GM12878 (cell line): ENCODE results near the gene HID1. TPM values are rescaled to one million over a fixed set of nuclear protein-coding genes. Genes with fewer than 3 reads are reported as not detected.

Experiments
- ATAC-seq: fragments of 200-7000 bp; cut with Tn5 transposase; 3 replicates; pipeline ENCODE4 v1.9.1; 2020; ENCODE audit warnings: mild to moderate bottlenecking, moderate library complexity
- BruUV-seq: library from RNA; stranded (reverse); fragments of 400-500 nt; replicated peaks from 2 replicates; lab custom pipeline; 2021; lab: Mats Ljungman, UMichigan
- CTCF ChIA-PET: fragments of 300-600 bp; sonication (Branson Sonifier 250); formaldehyde crosslinking; extraction: SDS; loops from one replicate; lab custom pipeline; 2021; ENCODE audit warnings: inconsistent platforms; lab: Yijun Ruan, JAX
- POLR2A ChIA-PET: fragments of 350-600 bp; formaldehyde crosslinking; extraction: SDS; loops from one replicate; lab custom pipeline; 2021; ENCODE audit warnings: inconsistent platforms; lab: Charles Lee
- RAD21 ChIA-PET: fragments of 300-600 bp; sonication (Branson Sonifier 250); formaldehyde crosslinking; loops from one replicate; lab custom pipeline; 2023; ENCODE audit warnings: antibody characterized with exemption; ENCODE audit not compliant: unreplicated experiment; lab: Charles Lee
- SMC1A ChIA-PET: fragments of 300-600 bp; sonication (Branson Sonifier 250); formaldehyde crosslinking; loops from one replicate; lab custom pipeline; 2023; ENCODE audit not compliant: unreplicated experiment, uncharacterized antibody; lab: Charles Lee
- DNase-seq: peaks from one replicate; pipeline ENCODE4 v3.0.0-alpha.2; 2011; ENCODE audit warnings: low read depth, low spot score
- FAIRE-seq: peaks from 3 replicates; lab custom pipeline; 2011; peaks lifted over from hg19 to GRCh38; lab: Jason Lieb, UNC
- H2AFZ ChIP-seq: 2 replicates; pipeline ENCODE4 v1.6.0; 2011; ENCODE audit warnings: low read depth, low read length, control low read depth; ENCODE audit not compliant: control insufficient read depth
- H3K27ac ChIP-seq: 2 replicates; pipeline ENCODE4 v1.5.1; 2011; ENCODE audit warnings: control low read depth; ENCODE audit not compliant: control insufficient read depth, insufficient read depth
- H3K27me3 ChIP-seq, 2 experiments: replicated peaks in 1 of 2; 2 replicates each; pipeline versions ENCODE4 v1.6.0 to v1.6.1; 2011; ENCODE audit warnings: low read length in 1 of 2; ENCODE audit not compliant: control insufficient read depth in 2 of 2, insufficient read depth in 2 of 2
- H3K36me3 ChIP-seq, 2 experiments: 2 replicates each; pipeline ENCODE4 v1.5.1; 2011; ENCODE audit warnings: low read length in 1 of 2; ENCODE audit not compliant: control insufficient read depth in 2 of 2, insufficient read depth in 2 of 2
- H3K4me1 ChIP-seq: 2 replicates; pipeline ENCODE4 v1.6.1; 2011; ENCODE audit warnings: mild to moderate bottlenecking, low read length, moderate library complexity, mixed read lengths; ENCODE audit not compliant: control insufficient read depth, insufficient read depth
- H3K4me2 ChIP-seq: 2 replicates; pipeline ENCODE4 v1.6.0; 2011; ENCODE audit warnings: control low read depth; ENCODE audit not compliant: control insufficient read depth, insufficient read depth
- H3K4me3 ChIP-seq: fragments of 200-600 bp; sonication (generic); 2 replicates; pipeline ENCODE4 v1.5.1; 2016
- H3K79me2 ChIP-seq: 2 replicates; pipeline ENCODE4 v1.6.0; 2011; ENCODE audit warnings: low read length; ENCODE audit not compliant: control insufficient read depth, insufficient read depth
- H3K9ac ChIP-seq: 2 replicates; pipeline ENCODE4 v1.8.0; 2011; ENCODE audit warnings: low read length, control low read depth, mixed read lengths; ENCODE audit not compliant: control insufficient read depth, insufficient read depth
- H3K9me3 ChIP-seq: replicated peaks from 3 replicates; pipeline ENCODE4 v1.5.1; 2011; ENCODE audit warnings: mild to moderate bottlenecking, low read length; ENCODE audit not compliant: control insufficient read depth, insufficient read depth
- H4K20me1 ChIP-seq: 2 replicates; pipeline ENCODE4 v1.6.0; 2011; ENCODE audit not compliant: control insufficient read depth, insufficient read depth
- CBX5 ChIP-seq: sonication (generic); IDR thresholded peaks from 2 replicates; pipeline ENCODE4 v1.6.1; 2016; ENCODE audit warnings: low read depth, moderate library complexity, mild to moderate bottlenecking, inconsistent platforms
- CEBPZ ChIP-seq: fragments of 150-350 bp; IDR thresholded peaks from 2 replicates; pipeline ENCODE4 v1.6.1; 2016; ENCODE audit warnings: low read depth, low read length
- IKZF1 ChIP-seq: fragments of 450-650 bp; conservative IDR thresholded peaks from 2 replicates; pipeline ENCODE4 v1.6.1; 2017; ENCODE audit warnings: antibody characterized with exemption, mild to moderate bottlenecking
- PAX5 ChIP-seq: IDR thresholded peaks from 2 replicates; pipeline ENCODE4 v1.6.1; 2011; ENCODE audit warnings: low read depth, low read length, borderline replicate concordance
- PML ChIP-seq: IDR thresholded peaks from 2 replicates; pipeline ENCODE4 v1.6.1; 2012; ENCODE audit warnings: low read length, inconsistent platforms
- RAD51 ChIP-seq: fragments of 450-650 bp; IDR thresholded peaks from 2 replicates; pipeline ENCODE4 v1.6.1; 2016; ENCODE audit warnings: moderate library complexity, mild to moderate bottlenecking, inconsistent platforms
- RB1 ChIP-seq: fragments of 450-650 bp; formaldehyde crosslinking; IDR thresholded peaks from 2 replicates; pipeline ENCODE4 v1.6.1; 2017; ENCODE audit warnings: mild to moderate bottlenecking, borderline replicate concordance
- RCOR1 ChIP-seq: conservative IDR thresholded peaks from 2 replicates; pipeline ENCODE4 v1.6.1; 2012; ENCODE audit warnings: low read depth, low read length, improper control_type of control experiment
- SMC3 ChIP-seq: IDR thresholded peaks from 2 replicates; pipeline ENCODE4 v1.6.1; 2011; ENCODE audit warnings: low read length, improper control_type of control experiment, borderline replicate concordance
- SUPT20H ChIP-seq: IDR thresholded peaks from 2 replicates; pipeline ENCODE4 v1.6.1; 2011; ENCODE audit warnings: low read depth, mild to moderate bottlenecking, low read length, moderate library complexity, borderline replicate concordance; ENCODE audit not compliant: control insufficient read depth
- TCF12 ChIP-seq: IDR thresholded peaks from 2 replicates; pipeline ENCODE4 v1.6.1; 2011; ENCODE audit warnings: low read depth, mild to moderate bottlenecking, low read length
- ZBED1 ChIP-seq: IDR thresholded peaks from 2 replicates; pipeline ENCODE4 v1.6.1; 2016; ENCODE audit warnings: borderline replicate concordance
- WGBS: methylation state at CpG from one replicate; pipeline ENCODE4 v1.1.6; 2016; ENCODE audit warnings: low lambda C conversion rate; ENCODE audit not compliant: insufficient replicate concordance, insufficient coverage; ENCODE audit errors: missing lambda C conversion rate; 5-methylcytosine and 5-hydroxymethylcytosine counted together
- in situ Hi-C: fragments of 300-500 bp; cut with MboI; formaldehyde crosslinking; loops from 9 replicates; pipeline ENCODE4 v1.14.3; 2018; ENCODE audit warnings: mixed read lengths
- intact Hi-C: fragments of 100-400 bp; cut with micrococcal nuclease; formaldehyde crosslinking; loops from one replicate; pipeline ENCODE4 v1.14.2; 2022; ENCODE audit not compliant: unreplicated experiment
- polyA plus RNA-seq, 11 experiments: library from polyadenylated mRNA; depleted of rRNA in 4 of 11; unstranded in 6 of 11; stranded (reverse) in 5 of 11; fragments of >200 nt; fragmentation: Nextera tagmentation in 4 of 11; fragmentation: Illumina TruSeq in 1 of 11; extraction: Ambion mirVana in 4 of 11; extraction: Trizol in 1 of 11; gene quantifications; 1 replicate in 1 of 11; 2 replicates in 10 of 11; pipeline versions ENCODE4 v1.2.1 to v1.2.3, GENCODE V29; 2011 to 2016; ENCODE audit warnings: inconsistent platforms in 2 of 11, missing spikeins in 2 of 11, low read depth in 1 of 11
- total RNA-seq, 4 experiments: library from RNA; depleted of rRNA in 3 of 4; stranded (reverse); fragments of >200 nt in 3 of 4; fragmentation: Illumina TruSeq in 1 of 4; extraction: Trizol in 1 of 4; gene quantifications; 2 replicates each; pipeline versions ENCODE4 v1.2.1 to v1.2.3, GENCODE V29; 2013 to 2021

HID1 gene
- total and polyA plus RNA-seq, 10 of the 15 experiments (the other 5 are each of a cell fraction or from before 2014, with no cell fraction given), result 0.04 to 0.77 (median 0.32) TPM; not detected in 2

- TF ChIP-seq CEBPZ (no peak), PAX5 (no peak), SUPT20H (no peak), CBX5 (no peak), RB1 (no peak), RAD51 (no peak)
Measured at GRCh38 chr17:74954115-74954514, 18.4 kb downstream of the HID1 start (continued).

- RAD21 ChIA-PET, result no interaction called here
- Histone ChIP-seq H4K20me1 (no peaks in the 10 kb centered on the region), H3K9ac (no peak overlapping the region), H3K4me2 (no peak overlapping the region), H3K4me1 (no peaks in the 10 kb centered on the region), H2AFZ (no peak overlapping the region), H3K36me3 (no peaks in the 10 kb centered on the region), H3K4me3 (no peak overlapping the region), H3K79me2 (no peaks in the 10 kb centered on the region), H3K27me3 (no peaks in the 10 kb centered on the region), H3K9me3 (no peaks in the 10 kb centered on the region; the same call in 2 of the 3 replicates), H3K27ac (no peak overlapping the region)
- in situ Hi-C loops (no loop called here), intact Hi-C loops (no loop called here)
- ATAC-seq (no peak), FAIRE-seq (no peak), DNase-seq (no peak)
- TF ChIP-seq SMC3, result no peak
- no peak for TF ChIP-seq PML
- no peak for TF ChIP-seq TCF12
- TF ChIP-seq RCOR1, result no peak
- TF ChIP-seq IKZF1, result no peak
- no peak for TF ChIP-seq ZBED1
- no TSS peak for BruUV-seq
- CTCF ChIA-PET, result interaction anchor here (3.5 to 13.8 kb wide), 2 partner anchors 8 to 29 kb away, joined by 19 to 274 read pairs; partner anchors contain the start of genes OTOP2 and USH1G
- SMC1A ChIA-PET, result interaction anchor here (1.0 kb wide), 1 partner anchor 177 kb away, joined by 3 read pairs; the partner anchor contains the start of gene NAT9
- POLR2A ChIA-PET, result no interaction called here
- WGBS, result 51% methylated on average over 10 of the region's 11 CpGs
Measured at GRCh38 chr17:74953134-74953687, 19.3 kb downstream of the HID1 start.
